GM12872 (cell line): Measurements from ENCODE around the gene TNRC18.

ENCODE experiments used
- CTCF ChIP-seq: IDR thresholded peaks from 3 replicates; pipeline ENCODE4 v1.5.1; 2011; ENCODE audit warnings: low read depth, mild to moderate bottlenecking, low read length, moderate library complexity; ENCODE audit not compliant: insufficient read depth

TNRC18 gene

DNA sequence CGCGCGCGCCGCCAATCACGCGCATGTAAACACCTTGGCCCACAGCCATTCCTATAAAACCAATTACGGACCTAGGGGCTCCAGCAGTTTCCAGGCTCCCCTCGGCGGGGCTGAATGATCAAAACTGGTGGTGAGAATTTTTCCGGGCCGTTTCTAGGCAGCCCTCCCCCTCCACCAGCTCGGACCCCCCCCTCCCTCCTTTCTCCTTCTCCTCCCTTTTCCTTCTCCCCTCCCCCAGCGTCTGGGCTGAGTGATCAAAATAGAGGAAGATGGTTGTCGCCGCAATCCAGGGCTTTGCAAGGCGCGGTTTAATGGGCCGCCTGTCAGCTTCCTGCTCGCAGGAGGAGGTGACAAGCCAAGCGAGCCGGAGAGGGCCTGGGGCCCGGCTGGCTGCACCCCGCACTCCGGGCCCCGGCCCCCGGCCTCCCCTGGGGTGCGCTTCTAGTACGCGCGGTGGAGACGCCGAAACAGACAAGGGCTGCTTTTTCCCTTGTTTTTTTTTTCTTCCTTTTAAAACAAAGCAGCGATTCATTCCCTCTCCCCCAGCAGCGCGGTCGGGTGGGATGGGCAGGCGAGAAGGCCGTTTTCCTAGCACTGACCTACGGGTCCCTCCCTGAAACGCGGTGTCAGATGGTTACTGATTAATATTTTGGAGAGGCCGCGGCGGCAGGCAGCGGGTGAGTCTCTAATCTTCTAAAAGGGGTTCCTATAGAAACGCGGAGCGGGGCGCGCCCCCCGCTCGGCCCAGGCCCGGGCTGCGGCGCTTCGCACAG is 528 bp upstream of the TNRC18 start:
- no peak for TF ChIP-seq CTCF

DNA sequence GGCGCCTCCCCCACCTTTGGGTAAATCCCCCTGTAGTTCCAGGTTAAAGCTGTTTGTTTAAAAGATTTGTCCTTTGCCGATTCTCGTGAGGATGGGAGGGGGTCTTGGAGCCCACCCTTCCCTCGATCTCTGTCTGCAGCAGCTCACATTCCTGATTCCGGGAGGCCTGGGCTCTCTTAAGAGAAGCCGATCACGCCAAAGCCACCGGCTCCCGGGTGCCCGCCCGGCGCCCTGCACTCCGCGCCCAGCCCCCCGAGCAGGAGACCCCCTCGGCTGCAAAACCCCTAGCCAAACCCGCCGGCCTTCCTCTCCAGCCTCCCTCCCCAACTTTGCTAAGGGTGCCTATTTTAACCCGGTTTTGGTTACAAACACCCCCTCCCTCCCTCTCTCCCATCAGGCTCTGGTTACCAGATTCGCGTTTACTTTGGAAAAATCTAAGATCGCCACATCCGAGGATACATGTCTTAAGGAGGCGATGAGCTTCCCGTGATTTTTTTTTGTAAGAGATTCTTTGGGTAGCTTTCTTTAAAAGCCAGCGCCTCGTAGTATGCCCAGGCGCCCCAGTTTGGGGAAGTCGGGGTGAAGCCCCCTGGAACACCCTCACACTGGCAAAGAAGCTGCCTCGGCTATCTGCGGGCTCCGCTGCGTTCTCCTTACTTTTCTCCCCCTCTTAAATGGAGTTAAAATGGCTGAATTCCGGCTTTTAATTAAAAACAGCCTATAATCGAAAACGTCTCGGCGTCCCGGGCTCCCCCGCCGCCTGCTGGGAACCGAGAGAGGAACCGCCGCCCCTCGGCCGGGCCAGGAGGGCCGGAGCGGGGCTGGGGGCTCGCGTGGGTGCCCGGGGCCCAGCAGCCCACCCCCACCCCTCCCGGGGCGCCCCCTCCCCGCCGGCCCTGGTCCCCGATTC is 983 bp downstream of the TNRC18 start:
- TF ChIP-seq CTCF = no peak

DNA sequence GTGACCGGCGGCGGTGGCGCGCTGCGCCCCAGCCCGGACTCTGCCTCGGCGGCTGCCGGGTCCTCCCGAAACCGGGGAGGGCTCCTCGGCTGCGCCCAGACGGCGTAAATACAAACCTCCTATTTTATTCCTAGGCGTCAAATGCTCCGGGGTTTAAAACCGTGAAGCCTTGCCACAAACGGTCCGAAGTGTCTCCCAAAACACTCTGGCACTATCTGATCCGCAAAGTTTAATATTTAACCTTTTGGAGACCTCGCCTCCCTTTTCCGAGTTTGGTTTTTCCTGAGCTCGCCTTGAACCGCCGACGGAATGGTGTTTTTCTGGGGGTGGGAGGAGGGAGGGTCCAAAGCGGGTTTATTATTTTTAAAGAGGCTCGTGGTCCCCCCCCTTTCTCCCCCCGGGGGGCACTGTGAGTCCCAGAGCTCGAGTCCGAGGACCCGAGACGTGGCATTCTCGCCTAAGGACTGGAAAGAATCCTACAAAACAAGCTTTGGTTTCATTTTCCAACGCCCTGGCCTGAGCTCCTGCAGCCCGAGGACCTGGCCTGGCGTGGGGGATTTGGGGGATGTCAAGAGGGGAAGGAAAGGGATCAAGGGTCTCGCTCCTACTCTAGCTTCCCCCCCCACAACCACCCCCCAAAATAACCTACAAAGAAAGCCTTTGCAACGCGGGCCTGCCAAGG is 1.8 kb downstream of the TNRC18 start:
- TF ChIP-seq CTCF = no peak

GRCh38 chr7:5420881-5421713 is 2.5 kb downstream of the TNRC18 start:
- TF ChIP-seq CTCF = no peak

- TF ChIP-seq CTCF = no peak
These were observed 3.4 kb downstream of the TNRC18 start for GRCh38 chr7:5420067-5420880.

DNA sequence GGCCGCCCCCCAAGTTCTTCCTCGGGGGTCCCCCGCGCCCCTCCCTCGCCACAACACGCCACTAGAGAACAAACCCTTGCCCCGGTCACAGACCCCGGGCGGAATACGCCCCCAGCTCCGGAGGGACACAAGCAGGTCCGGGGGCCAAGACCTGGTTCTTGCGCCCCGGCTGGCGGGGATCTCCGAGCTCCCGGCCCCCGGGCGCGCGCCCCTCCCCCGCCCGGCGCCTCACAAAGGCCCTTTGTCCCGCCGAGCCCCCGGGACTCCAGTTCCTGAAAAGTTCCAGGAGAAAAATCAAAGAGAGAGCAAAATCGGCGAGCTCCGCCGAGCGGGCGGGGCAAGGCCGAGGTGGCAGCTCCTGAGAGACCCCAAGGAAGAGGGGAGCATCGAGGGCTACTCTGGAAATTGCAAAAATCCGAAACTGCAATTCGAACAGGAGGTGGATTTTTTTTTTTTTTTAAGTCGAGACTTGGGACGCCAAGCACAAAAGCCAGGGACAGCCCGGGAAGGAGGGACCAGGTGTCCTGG is 4.0 kb downstream of the TNRC18 start:
- no peak for TF ChIP-seq CTCF
